Gastroesophageal sphincter (tissue), 3 donors: ENCODE measurements around the gene JARID2.

Experiments used
- POLR2A ChIP-seq, 2 donors: fragments of 450-650 bp; IDR thresholded peaks; one replicate each; pipeline ENCODE4 v1.6.1; 2017; ENCODE audit warnings: antibody characterized with exemption in 2 of 2, mild to moderate bottlenecking in 2 of 2, moderate library complexity in 1 of 2
- TF ChIP-seq, protein P1 (sequence below), 4 experiments: fragments of 200-600 bp in 2 of 4; fragments of 450-650 bp in 2 of 4; sonication (generic) in 1 of 4; IDR thresholded peaks; one replicate each; pipeline ENCODE4 v1.5.1; 2017 to 2019; ENCODE audit warnings: antibody characterized with exemption in 4 of 4, mild to moderate bottlenecking in 2 of 4, moderate library complexity in 2 of 4

DNA sequence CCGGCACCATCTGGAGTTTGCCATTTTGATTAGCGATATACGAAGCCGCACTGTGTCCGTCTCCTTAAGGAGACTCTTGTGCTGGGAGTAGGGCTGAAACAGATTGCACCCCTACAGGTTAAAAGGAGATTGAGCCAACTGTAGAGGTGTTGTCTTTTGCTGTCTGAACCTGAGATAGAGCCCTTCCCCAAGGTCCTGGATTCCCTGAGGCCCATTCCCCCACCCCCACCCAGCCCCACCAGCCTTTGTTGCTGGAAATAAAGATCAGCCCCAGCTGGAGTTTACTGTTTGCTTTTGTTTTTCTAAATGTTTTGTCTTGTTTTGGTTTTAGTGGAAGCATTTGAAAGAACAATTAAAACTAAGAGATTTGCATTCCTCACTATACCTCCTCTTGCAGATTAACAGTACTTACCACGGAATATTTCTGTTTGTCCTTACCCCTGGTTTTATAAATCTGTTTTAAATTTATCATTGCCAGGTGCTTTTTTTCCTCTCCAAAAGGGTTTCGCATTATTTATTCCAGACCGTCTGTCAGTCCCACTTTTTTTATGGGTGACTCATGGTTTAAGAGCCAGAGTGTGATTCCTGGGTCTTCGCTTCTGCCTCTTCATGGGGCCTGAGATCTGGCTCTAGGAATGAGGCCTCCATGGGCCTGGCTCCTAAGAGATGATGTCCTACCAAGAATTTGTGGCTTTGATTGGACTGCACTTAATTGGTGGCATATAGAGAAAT lies 247.7 kb downstream of the JARID2 start:
- no peak for TF ChIP-seq POLR2A (IDR thresholded peaks at IDR 0.05)
- TF ChIP-seq, protein P1, sequence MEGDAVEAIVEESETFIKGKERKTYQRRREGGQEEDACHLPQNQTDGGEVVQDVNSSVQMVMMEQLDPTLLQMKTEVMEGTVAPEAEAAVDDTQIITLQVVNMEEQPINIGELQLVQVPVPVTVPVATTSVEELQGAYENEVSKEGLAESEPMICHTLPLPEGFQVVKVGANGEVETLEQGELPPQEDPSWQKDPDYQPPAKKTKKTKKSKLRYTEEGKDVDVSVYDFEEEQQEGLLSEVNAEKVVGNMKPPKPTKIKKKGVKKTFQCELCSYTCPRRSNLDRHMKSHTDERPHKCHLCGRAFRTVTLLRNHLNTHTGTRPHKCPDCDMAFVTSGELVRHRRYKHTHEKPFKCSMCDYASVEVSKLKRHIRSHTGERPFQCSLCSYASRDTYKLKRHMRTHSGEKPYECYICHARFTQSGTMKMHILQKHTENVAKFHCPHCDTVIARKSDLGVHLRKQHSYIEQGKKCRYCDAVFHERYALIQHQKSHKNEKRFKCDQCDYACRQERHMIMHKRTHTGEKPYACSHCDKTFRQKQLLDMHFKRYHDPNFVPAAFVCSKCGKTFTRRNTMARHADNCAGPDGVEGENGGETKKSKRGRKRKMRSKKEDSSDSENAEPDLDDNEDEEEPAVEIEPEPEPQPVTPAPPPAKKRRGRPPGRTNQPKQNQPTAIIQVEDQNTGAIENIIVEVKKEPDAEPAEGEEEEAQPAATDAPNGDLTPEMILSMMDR (IDR thresholded peaks at IDR 0.05), result no peak
